ENCODE measurements around the gene USP5. TPM values are rescaled to one million over a fixed set of nuclear protein-coding genes. Genes with fewer than 3 reads are reported as not detected.
"Not testable (repeated sequence)": the region's sequence is repeated elsewhere in the genome, so short reads cannot be mapped to it uniquely, and the experiment has no call there.

USP5 gene
- polyA plus RNA-seq, 4 donors, result 56.5 to 71.2 (median 61.1) TPM

DNA sequence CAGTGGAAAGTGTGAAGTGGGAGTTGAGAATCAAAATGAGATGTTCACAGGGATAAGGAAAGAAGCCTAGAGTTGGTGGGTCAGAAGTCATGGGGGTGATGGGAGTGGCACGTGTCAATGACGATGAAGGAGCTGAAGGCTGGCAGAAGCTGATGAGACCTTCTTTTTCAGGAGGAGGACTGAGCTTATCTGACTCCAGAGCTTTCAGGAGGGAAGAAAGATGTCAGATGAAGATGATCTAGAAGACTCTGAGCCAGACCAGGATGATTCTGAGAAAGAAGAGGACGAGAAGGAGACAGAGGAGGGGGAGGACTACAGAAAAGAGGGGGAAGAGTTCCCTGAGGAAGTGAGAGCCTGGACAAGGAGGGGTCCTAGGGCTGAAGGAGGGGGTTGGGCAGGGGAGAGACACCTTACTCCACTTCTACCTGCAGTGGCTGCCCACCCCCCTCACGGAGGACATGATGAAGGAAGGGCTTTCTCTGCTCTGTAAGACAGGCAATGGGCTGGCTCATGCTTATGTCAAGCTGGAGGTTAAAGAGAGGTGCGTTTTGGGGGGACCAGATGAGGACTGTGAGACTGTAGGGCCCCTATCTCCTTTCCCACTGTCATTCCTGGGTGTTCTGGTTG is 53.6 kb downstream of the USP5 start:
- DNase-seq (ENCODE audit: low read depth in 4 of 4, low spot score in 3 of 4), result no peak

DNA sequence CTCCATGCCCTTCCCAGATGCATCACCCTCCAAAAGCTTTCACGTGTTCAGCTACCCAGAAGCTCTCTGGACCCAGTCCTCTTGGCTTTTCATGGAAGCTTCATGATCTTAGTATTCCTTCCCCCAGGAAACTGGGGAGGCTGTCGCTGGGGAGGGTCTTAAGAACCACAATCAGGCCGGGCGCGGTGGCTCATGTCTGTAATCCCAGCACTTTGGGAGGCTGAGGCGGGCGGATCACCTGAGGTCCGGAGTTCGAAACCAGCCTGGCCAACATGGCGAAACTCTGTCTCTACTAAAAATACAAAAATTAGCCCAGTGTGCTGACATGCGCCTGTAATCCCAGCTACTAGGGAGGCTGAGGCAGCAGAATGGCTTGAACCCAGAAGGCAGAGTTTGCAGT is 56.2 kb downstream of the USP5 start:
- DNase-seq (ENCODE audit: low read depth in 4 of 4, low spot score in 3 of 4), result not testable (repeated sequence)

DNA sequence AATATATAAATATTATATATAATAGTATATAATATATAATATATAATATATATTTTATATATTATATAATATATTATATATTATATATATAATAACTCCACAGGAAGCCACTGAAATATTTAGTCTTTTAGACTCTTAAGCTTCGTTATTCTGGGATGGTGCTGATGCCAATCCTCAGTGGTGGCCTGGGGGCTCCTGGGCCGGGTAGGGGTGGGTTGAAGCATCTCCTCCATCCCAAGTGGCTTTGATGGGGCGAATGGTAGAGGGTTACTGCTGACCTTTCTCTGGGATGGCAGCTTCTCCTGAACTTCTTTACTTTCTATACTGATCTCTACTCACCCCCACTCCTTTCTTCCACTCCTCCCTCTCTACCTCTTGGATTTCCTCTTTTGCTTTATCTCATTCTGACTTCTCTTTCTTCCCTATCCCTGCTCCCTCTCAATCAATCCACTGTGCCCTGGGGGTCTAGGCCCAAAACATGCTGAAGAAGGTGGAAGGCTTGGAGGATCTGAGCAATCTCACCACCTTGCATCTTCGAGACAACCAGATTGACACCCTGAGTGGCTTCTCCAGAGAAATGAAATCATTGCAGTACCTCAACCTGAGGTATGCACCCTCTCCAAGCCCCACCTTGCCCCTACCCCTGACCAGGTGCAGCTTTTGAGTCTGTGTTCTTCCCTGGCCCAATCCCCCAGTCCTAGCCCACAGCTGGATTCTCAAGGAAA is 57.6 kb downstream of the USP5 start:
- DNase-seq (ENCODE audit: low read depth in 4 of 4, low spot score in 3 of 4), result no peak

DNA sequence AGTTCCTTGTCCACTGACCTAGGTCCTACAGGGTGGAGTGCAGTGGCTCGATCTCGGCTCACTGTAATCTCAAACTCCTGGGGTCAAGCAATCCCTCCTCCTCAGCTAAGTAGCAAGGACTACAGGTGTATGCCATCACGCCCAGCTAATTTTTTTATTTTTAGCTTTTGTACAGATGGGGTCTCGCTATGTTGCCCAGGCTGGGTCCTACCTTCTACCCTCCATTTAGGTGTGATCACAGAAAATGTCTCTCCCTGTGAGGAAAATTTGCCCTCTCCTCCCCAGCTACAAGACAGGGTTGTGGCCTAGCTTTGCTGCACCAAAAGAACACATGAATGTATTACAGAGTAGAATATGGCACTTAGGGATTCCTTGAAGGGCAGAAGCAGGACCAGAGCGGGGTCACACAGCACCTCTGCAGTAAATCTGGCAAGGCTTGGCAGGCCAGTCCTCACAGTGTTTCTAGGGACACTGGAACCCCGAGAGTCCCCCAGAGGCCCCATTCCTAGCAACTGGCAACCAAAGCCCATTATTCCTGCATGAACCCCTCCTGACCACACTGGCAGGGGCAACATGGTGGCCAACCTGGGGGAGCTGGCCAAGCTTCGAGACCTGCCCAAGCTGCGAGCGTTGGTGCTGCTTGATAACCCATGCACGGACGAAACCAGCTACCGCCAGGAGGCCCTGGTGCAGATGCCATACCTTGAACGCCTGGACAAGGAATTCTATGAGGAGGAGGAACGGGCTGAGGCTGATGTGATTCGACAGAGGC is 60.4 kb downstream of the USP5 start:
- no peak for DNase-seq (ENCODE audit: low read depth in 4 of 4, low spot score in 3 of 4)

DNA sequence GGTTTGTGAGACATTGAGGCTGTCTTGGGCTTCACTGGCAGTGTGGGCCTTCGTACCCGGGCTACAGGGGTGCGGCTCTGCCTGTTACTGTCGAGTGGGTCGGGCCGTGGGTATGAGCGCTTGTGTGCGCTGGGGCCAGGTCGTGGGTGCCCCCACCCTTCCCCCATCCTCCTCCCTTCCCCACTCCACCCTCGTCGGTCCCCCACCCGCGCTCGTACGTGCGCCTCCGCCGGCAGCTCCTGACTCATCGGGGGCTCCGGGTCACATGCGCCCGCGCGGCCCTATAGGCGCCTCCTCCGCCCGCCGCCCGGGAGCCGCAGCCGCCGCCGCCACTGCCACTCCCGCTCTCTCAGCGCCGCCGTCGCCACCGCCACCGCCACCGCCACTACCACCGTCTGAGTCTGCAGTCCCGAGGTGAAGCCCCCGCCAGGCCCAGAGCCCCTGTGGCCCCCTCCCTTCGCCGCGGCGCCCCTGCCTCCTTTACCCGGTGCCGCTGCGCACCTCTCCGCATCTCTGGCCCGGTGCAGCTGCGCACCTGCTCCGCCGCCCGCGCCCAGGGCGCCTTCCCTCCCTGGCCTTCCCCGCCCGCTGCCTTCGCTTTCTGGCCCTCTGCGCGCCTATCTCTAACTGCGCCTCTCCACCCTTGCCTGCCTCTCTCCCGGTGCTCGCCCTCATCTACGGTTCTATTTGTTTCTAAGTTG is 62.4 kb downstream of the USP5 start, which contains the start of gene ENO2:
Gene ENO2, plus strand, starts transcription at position 335 of the 701 bp plus-strand sequence. CDS start 1,253 bp downstream, outside the sequence.
- DNase-seq (ENCODE audit: low read depth in 4 of 4, low spot score in 3 of 4), result no peak

DNA sequence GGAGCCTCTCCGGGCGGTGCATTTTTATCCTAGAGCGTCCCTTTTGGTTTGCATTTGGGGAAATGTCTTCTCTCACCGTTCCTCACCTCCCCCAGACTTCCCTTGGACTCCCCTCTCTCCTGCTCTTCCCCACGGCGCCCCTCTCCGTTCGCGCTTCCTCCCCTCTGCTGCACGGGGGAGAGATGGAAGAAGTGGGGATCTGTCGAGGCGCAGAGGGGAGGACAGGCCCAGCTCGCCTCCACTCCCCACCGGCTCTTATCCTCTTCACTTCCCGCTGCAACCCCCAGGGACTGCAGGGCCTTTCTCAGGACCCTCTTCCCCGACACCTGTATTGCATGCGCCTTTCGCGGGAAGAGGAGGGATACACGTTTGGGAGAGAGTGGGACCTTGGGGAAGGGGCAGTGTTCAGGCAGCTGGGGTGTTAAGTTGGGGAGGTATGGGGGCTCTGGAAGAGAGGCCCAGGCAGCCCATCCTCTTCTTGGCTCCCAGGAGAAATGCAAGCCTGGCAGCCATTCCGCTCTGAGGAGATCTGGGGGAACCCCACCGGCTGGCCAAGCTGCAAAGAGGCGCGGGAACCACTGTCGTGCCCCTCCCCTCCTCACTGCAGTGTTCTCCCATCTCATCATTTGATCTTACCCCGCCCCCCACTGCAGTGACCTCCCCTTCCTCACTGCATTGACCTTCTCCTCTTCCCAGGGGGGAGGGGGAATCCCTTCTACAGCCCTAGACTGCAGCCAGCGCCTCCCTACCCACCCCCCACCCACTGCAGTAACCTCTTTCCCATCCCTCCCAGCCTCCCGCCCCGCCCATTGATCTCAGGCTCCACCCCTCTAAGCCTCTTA is 63.2 kb downstream of the USP5 start:
- no peak for DNase-seq (ENCODE audit: low read depth in 4 of 4, low spot score in 3 of 4)

DNA sequence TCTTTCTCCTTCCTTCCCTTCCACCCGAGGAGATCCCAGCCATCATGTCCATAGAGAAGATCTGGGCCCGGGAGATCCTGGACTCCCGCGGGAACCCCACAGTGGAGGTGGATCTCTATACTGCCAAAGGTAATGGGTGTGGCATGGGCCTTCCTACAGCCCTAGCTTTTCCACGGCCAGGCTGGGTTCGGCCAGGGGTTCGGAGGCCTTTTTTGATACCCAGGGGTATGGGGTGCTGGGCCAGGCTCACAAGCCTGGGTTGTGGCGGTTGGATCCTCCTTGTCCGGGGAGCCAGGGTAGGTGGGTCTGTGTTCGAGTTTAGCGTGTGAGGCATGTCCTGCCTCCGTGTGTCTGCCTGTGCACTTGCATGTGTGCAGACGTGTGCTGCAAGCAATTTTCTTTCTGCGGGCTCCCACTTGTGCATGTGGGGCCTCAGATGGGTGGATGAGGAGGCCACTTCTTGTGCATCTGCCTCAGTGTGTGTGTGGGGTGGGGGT is 63.9 kb downstream of the USP5 start:
- DNase-seq (ENCODE audit: low read depth in 4 of 4, low spot score in 3 of 4), result no peak

Other genes with a start within 250 kb of the USP5 start
- gene CHD4, start 244.8 kb upstream of the USP5 start, polyA plus RNA-seq (ENCODE audit: insufficient read length in 4 of 4), result 100 to 1,000 TPM; 267 to 304 (median 280) TPM
- gene LPAR5, start 216.2 kb upstream of the USP5 start, polyA plus RNA-seq (ENCODE audit: insufficient read length in 4 of 4), result 1 to 10 TPM; 1.0 to 1.8 (median 1.4) TPM
- 1 to 10 TPM; 4.2 to 6.9 (median 5.6) TPM for gene ACRBP, start 204.7 kb upstream of the USP5 start, polyA plus RNA-seq (ENCODE audit: insufficient read length in 4 of 4)
- 100 to 1,000 TPM; 117 to 136 (median 120) TPM for gene ING4, start 189.0 kb upstream of the USP5 start, polyA plus RNA-seq (ENCODE audit: insufficient read length in 4 of 4)
- gene ZNF384, start 162.8 kb upstream of the USP5 start, polyA plus RNA-seq (ENCODE audit: insufficient read length in 4 of 4), result 10 to 100 TPM; 75.9 to 87.8 (median 84.9) TPM
- 10 to 100 TPM; 11.2 to 16.7 (median 11.3) TPM for gene PIANP, start 151.3 kb upstream of the USP5 start, polyA plus RNA-seq (ENCODE audit: insufficient read length in 4 of 4)
- 10 to 100 TPM; 66.4 to 74.5 (median 69.6) TPM for gene COPS7A, start 128.1 kb upstream of the USP5 start, polyA plus RNA-seq (ENCODE audit: insufficient read length in 4 of 4)
- 100 to 1,000 TPM; 205 to 257 (median 211) TPM for gene MLF2, start 99.0 kb upstream of the USP5 start, polyA plus RNA-seq (ENCODE audit: insufficient read length in 4 of 4)
- 100 to 1,000 TPM; 540 to 611 (median 577) TPM for gene PTMS, start 85.8 kb upstream of the USP5 start, polyA plus RNA-seq (ENCODE audit: insufficient read length in 4 of 4)
- gene LAG3, start 79.6 kb upstream of the USP5 start, polyA plus RNA-seq (ENCODE audit: insufficient read length in 4 of 4), result 1 to 10 TPM; 1.6 to 1.9 (median 1.7) TPM
- gene CD4, start 62.6 kb upstream of the USP5 start, polyA plus RNA-seq (ENCODE audit: insufficient read length in 4 of 4), result 10 to 100 TPM; 29.9 to 33.8 (median 31.2) TPM
- gene GPR162, start 30.3 kb upstream of the USP5 start, polyA plus RNA-seq (ENCODE audit: insufficient read length in 4 of 4), result 10 to 100 TPM; 24.6 to 41.9 (median 29.4) TPM
- gene P3H3, start 23.7 kb upstream of the USP5 start, polyA plus RNA-seq (ENCODE audit: insufficient read length in 4 of 4), result 10 to 100 TPM; 24.5 to 37.1 (median 29.3) TPM
- gene GNB3, start 11.2 kb upstream of the USP5 start, polyA plus RNA-seq (ENCODE audit: insufficient read length in 4 of 4), result 1 to 10 TPM; 5.0 to 7.5 (median 5.5) TPM
- 10 to 100 TPM; 25.2 to 26.9 (median 25.8) TPM for gene CDCA3, start 864 bp upstream of the USP5 start, polyA plus RNA-seq (ENCODE audit: insufficient read length in 4 of 4)
- gene TPI1, start 15.4 kb downstream of the USP5 start, polyA plus RNA-seq (ENCODE audit: insufficient read length in 4 of 4), result 100 to 1,000 TPM; 570 to 637 (median 589) TPM
- 10 to 100 TPM; 10.1 to 15.0 (median 11.8) TPM for gene SPSB2, start 21.2 kb downstream of the USP5 start, polyA plus RNA-seq (ENCODE audit: insufficient read length in 4 of 4)
- gene LRRC23, start 52.7 kb downstream of the USP5 start, polyA plus RNA-seq (ENCODE audit: insufficient read length in 4 of 4), result 10 to 100 TPM; 15.0 to 20.1 (median 17.8) TPM
- 10 to 100 TPM; 12.1 to 15.7 (median 13.0) TPM for gene ENO2, start 62.4 kb downstream of the USP5 start, polyA plus RNA-seq (ENCODE audit: insufficient read length in 4 of 4)
- 100 to 1,000 TPM; 103 to 136 (median 119) TPM for gene ATN1, start 75.8 kb downstream of the USP5 start, polyA plus RNA-seq (ENCODE audit: insufficient read length in 4 of 4)
- gene RNU7-1, start 91.7 kb downstream of the USP5 start, polyA plus RNA-seq (ENCODE audit: insufficient read length in 4 of 4), result 10 to 100 TPM in 1 of 4 donors, 1 to 10 TPM in 1, not detected in 2; 3.8 to 10.0 TPM
- 100 to 1,000 TPM; 124 to 184 (median 147) TPM for gene C12orf57, start 91.9 kb downstream of the USP5 start, polyA plus RNA-seq (ENCODE audit: insufficient read length in 4 of 4)
- 10 to 100 TPM; 19.1 to 22.4 (median 20.9) TPM for gene PTPN6, start 99.2 kb downstream of the USP5 start, polyA plus RNA-seq (ENCODE audit: insufficient read length in 4 of 4)
- 100 to 1,000 TPM; 243 to 308 (median 261) TPM for gene PHB2, start 118.5 kb downstream of the USP5 start, polyA plus RNA-seq (ENCODE audit: insufficient read length in 4 of 4)
- gene EMG1, start 118.8 kb downstream of the USP5 start, polyA plus RNA-seq (ENCODE audit: insufficient read length in 4 of 4), result 10 to 100 TPM; 40.1 to 48.4 (median 46.1) TPM
- gene LPCAT3, start 166.3 kb downstream of the USP5 start, polyA plus RNA-seq (ENCODE audit: insufficient read length in 4 of 4), result 10 to 100 TPM; 57.4 to 71.3 (median 66.8) TPM
- gene C1S, start 208.6 kb downstream of the USP5 start, polyA plus RNA-seq (ENCODE audit: insufficient read length in 4 of 4), result 10 to 100 TPM; 51.5 to 63.3 (median 56.3) TPM
- gene C1R, start 240.3 kb downstream of the USP5 start, polyA plus RNA-seq (ENCODE audit: insufficient read length in 4 of 4), result 10 to 100 TPM; 43.6 to 54.4 (median 52.2) TPM